GM12874 (cell line): ENCODE data around the gene PTPRQ.

Experiments used
- TF ChIP-seq, protein P1 (sequence below): IDR thresholded peaks from 2 replicates; pipeline ENCODE4 v1.5.1; 2011; ENCODE audit warnings: low read depth, mild to moderate bottlenecking, control low read depth, low read length, moderate library complexity; ENCODE audit not compliant: insufficient read depth

The PTPRQ gene, protein sequence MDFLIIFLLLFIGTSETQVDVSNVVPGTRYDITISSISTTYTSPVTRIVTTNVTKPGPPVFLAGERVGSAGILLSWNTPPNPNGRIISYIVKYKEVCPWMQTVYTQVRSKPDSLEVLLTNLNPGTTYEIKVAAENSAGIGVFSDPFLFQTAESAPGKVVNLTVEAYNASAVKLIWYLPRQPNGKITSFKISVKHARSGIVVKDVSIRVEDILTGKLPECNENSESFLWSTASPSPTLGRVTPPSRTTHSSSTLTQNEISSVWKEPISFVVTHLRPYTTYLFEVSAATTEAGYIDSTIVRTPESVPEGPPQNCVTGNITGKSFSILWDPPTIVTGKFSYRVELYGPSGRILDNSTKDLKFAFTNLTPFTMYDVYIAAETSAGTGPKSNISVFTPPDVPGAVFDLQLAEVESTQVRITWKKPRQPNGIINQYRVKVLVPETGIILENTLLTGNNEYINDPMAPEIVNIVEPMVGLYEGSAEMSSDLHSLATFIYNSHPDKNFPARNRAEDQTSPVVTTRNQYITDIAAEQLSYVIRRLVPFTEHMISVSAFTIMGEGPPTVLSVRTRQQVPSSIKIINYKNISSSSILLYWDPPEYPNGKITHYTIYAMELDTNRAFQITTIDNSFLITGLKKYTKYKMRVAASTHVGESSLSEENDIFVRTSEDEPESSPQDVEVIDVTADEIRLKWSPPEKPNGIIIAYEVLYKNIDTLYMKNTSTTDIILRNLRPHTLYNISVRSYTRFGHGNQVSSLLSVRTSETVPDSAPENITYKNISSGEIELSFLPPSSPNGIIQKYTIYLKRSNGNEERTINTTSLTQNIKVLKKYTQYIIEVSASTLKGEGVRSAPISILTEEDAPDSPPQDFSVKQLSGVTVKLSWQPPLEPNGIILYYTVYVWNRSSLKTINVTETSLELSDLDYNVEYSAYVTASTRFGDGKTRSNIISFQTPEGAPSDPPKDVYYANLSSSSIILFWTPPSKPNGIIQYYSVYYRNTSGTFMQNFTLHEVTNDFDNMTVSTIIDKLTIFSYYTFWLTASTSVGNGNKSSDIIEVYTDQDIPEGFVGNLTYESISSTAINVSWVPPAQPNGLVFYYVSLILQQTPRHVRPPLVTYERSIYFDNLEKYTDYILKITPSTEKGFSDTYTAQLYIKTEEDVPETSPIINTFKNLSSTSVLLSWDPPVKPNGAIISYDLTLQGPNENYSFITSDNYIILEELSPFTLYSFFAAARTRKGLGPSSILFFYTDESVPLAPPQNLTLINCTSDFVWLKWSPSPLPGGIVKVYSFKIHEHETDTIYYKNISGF (N-terminal part only)

DNA sequence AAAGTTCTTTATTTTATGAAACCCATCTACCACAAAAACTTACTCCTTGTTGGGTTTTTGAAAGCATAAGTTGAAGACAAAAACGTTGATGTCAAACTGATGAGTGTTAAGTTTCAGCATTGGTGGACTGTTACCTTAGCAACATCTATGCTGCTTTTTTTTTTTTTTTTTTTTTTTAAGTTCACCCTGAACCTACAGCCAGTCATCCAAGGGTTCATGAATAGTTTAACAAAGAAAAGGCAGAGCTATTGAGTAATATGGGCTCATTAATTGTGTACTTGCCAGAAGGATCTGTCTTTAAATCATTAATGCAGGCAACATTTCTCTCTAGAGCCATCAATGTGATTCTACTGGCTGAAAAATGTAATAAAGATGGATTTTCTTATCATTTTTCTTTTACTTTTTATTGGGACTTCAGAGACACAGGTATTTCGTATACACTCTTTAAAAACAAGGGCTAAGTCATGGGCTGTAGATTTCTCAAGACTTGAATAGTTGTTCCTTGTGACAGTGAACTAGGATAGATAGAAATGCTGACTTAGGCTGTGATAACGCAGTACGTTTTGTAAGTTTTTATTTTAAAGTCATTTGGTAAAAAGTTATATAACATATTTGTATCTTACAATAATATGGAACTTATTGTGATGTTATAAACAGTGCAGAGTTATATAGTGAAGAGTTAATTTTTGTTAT lies at the start of gene PTPRQ:
PTPRQ (plus strand) TSS at position 262 of the 693 bp plus-strand sequence; CDS start at position 373, 111 bp downstream.
- TF ChIP-seq, protein P1, sequence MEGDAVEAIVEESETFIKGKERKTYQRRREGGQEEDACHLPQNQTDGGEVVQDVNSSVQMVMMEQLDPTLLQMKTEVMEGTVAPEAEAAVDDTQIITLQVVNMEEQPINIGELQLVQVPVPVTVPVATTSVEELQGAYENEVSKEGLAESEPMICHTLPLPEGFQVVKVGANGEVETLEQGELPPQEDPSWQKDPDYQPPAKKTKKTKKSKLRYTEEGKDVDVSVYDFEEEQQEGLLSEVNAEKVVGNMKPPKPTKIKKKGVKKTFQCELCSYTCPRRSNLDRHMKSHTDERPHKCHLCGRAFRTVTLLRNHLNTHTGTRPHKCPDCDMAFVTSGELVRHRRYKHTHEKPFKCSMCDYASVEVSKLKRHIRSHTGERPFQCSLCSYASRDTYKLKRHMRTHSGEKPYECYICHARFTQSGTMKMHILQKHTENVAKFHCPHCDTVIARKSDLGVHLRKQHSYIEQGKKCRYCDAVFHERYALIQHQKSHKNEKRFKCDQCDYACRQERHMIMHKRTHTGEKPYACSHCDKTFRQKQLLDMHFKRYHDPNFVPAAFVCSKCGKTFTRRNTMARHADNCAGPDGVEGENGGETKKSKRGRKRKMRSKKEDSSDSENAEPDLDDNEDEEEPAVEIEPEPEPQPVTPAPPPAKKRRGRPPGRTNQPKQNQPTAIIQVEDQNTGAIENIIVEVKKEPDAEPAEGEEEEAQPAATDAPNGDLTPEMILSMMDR, result no peak

DNA sequence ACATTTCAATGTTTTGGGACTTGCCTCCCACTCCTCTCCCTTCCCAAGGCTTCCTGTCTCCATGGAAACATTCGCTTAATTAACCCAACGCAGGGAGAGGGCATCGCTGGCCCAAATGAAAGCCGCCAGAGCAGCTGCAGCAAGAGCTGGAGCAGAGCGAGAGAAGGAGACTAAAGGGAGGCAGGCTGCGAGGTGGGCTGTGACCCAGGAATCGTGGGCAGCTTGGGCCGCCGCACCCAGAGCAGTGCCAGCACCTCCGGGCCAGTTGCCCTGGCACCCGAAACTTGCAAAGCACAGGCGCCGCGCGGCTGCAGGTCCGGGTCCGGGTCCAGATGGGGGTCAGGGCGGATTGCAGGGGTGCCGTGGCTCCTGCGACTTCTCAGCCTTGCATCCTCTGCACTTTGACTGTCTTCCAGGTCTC lies 43.5 kb upstream of the PTPRQ start:
- TF ChIP-seq, protein P1, result no peak

DNA sequence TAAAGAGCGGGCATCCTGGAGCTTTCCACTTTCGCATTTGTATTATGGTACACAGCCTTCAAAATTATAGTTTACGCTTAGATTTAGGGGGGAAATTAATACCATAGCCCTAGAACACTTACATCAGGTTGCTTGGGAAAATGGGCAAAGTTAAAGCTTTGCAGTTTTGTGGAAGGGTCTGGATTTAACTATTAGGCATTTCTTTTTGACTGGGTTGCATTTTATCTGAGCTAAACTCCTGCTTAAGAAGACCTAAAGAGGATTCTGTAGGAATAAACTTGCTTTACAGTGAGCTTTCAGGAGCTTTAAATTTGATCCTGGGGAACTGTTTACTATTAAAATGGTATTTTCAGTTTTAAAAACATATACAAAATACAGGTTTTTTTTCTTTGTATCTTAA lies 42.8 kb upstream of the PTPRQ start:
- TF ChIP-seq, protein P1, result no peak

DNA sequence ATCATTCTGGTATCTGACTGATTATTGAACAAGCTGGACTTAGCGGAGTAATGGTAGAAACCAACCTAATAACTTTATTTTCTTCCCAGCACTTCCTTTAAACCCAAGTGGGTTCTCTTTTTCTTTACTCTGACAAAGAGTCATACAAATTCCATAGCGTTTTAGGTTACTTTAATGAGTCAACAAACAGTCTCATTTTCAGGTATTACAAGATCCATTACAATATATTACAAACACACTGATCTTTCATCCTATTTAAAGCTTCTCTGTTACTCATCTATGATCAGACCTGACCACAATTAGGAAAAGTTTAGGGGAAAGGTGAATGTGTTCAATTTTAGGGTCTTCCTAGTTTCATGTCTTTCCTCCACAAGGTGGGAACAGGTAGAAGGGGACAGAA lies 39.4 kb upstream of the PTPRQ start:
- TF ChIP-seq, protein P1, result no peak

DNA sequence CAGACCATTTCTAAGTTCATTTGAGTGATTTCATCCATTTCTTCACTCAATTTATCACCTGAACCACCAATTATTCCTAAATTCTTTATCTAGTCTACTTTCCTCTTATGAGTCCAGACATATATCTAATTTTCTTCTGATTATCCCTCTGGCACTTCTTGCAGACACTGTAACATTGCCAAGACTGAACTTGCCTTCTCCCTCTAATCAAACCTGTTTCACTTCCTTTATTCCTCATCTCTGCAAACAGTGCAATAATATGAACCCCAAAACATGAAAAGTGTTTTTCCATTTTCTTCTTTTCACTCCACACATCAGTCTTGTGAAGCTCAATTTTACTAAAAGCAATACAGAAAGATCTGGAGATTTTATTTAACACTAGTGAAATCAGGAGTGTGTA lies 37.8 kb upstream of the PTPRQ start:
- TF ChIP-seq, protein P1, result no peak

DNA sequence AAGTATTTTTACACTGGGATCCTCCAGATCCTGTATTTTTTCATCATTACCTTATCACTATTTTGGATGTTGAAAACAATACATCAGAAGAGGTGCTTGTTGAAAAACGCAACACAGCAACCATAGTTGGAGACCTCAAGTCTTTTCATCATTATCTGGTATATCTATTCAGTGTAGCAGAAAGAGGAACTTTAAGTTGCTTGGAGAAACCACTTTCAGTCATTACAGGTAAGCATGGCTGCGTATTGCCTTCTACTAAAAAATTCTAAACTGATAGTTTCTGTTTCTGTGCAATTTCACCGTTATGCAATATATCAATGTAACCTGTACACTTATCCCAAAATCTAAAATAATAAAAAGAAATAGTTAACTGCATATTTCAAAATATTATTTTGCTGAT lies 32.2 kb upstream of the PTPRQ start:
- TF ChIP-seq, protein P1, result no peak
